Measurements from ENCODE around the gene RENBP. TPM values are rescaled to one million over a fixed set of nuclear protein-coding genes. Genes with fewer than 3 reads are reported as not detected.

RENBP gene
- total RNA-seq, 1 experiment from 2014 or later, result 7.1 TPM

GRCh38 chrX:153961292-153961691, 16.8 kb upstream of the RENBP start:
- WGBS (ENCODE audit: extremely low coverage, insufficient read length, low lambda C conversion rate), result no CpG with 5 or more reads among the region's 11 CpGs

More at GRCh38 chrX:153961292-153961691, 16.8 kb upstream of the RENBP start:
- H2BK15ac ChIP-seq (ENCODE audit: low read depth, low read length), result no peak overlapping the region
- H3K79me2 ChIP-seq (ENCODE audit: insufficient read depth, low read length), result peaks cover 16% of the 10 kb centered on the region; the same call in 1 of the 2 replicates
- H3K4ac ChIP-seq (ENCODE audit: low read depth, low read length), result no peak overlapping the region
- H3K36me3 Mint-ChIP-seq (ENCODE audit: insufficient read depth in 1 of 3, low read depth in 3 of 3), result peaks cover 67 to 88% (median 86%) of the 10 kb centered on the region in 3 experiments
- H2AK5ac ChIP-seq (ENCODE audit: insufficient read length, low read length), result no peak overlapping the region
- H3K27ac ChIP-seq (ENCODE audit: insufficient read length, low read depth, low read length), result no peak overlapping the region
- no peak overlapping the region for H3K9ac ChIP-seq (ENCODE audit: extremely low read depth, insufficient read length, low read length)
- no peak overlapping the region for H2BK5ac ChIP-seq (ENCODE audit: insufficient read length, low read length)
- no peak overlapping the region for H2AFZ ChIP-seq (ENCODE audit: low read length)
- no peak overlapping the region for H3K14ac ChIP-seq (ENCODE audit: insufficient read depth, low read length)
- H3K4me2 ChIP-seq (ENCODE audit: insufficient read depth, insufficient read length, low read length), result no peak overlapping the region
- no peak overlapping the region for H2BK12ac ChIP-seq (ENCODE audit: insufficient read length, low read depth, low read length)
- no peak overlapping the region for H3K56ac ChIP-seq (ENCODE audit: insufficient read length, low read depth, low read length)
- no peaks in the 10 kb centered on the region for H3K27me3 ChIP-seq (ENCODE audit: insufficient read depth, low read length)
- H4K91ac ChIP-seq (ENCODE audit: insufficient read length, low read depth, low read length), result no peak overlapping the region
- H3K23me2 ChIP-seq (ENCODE audit: insufficient read length, low read depth, low read length, poor library complexity, severe bottlenecking), result no peaks in the 10 kb centered on the region
- H3K23ac ChIP-seq (ENCODE audit: insufficient read length, low read depth, low read length), result no peak overlapping the region
- DNase-seq, result no peak
- H3K4me1 ChIP-seq (ENCODE audit: insufficient read depth, low read length), result no peaks in the 10 kb centered on the region
- peaks cover 1% of the 10 kb centered on the region; the same call in 1 of the 2 replicates for H3K27me3 Mint-ChIP-seq (ENCODE audit: low read depth)
- no peak overlapping the region for H2BK120ac ChIP-seq (ENCODE audit: low read depth, low read length, poor library complexity, severe bottlenecking)
- H3K27ac Mint-ChIP-seq, result no peak overlapping the region
- no peak for TF ChIP-seq CTCF (conservative IDR thresholded peaks at IDR 0.05)
- no peak overlapping the region for H3K18ac ChIP-seq (ENCODE audit: insufficient read length, low read depth, low read length)
- peaks cover 0 to 3% of the 10 kb centered on the region in 2 experiments; a peak in 1 of 5 replicates for H3K9me3 Mint-ChIP-seq
- H3K9me3 ChIP-seq (ENCODE audit: control insufficient read depth, low read depth, low read length), result no peaks in the 10 kb centered on the region
- no peak overlapping the region for H3T11ph ChIP-seq (ENCODE audit: low read length)
- H4K5ac ChIP-seq (ENCODE audit: insufficient read length, low read depth, low read length), result no peak overlapping the region
- H4K20me1 ChIP-seq (ENCODE audit: control insufficient read depth, insufficient read depth, insufficient read length), result no peaks in the 10 kb centered on the region
- H4K8ac ChIP-seq (replicated peaks; ENCODE audit: insufficient read length, low read depth, low read length), result no peak overlapping the region
- peaks cover 4% of the 10 kb centered on the region in 2 experiments for H3K4me1 Mint-ChIP-seq
- H2BK20ac ChIP-seq (ENCODE audit: low read depth, low read length, poor library complexity, severe bottlenecking), result no peak overlapping the region
- H3K79me1 ChIP-seq (ENCODE audit: insufficient read depth, low read depth, low read length, poor library complexity, severe bottlenecking), result peaks cover 5% of the 10 kb centered on the region
- no peak overlapping the region for H3K4me3 Mint-ChIP-seq
